K562 (cell line): Measurements from ENCODE around the gene LSM4.

Experiments
- CHD4 ChIP-seq: fragments of 200-600 bp; sonication (generic); IDR thresholded peaks from 3 replicates; pipeline ENCODE4 v1.6.1; 2012; ENCODE audit warnings: low read depth, mild to moderate bottlenecking, mixed read lengths, low read length, inconsistent platforms; ENCODE audit not compliant: insufficient read depth, insufficient replicate concordance, poor library complexity, severe bottlenecking
- FOSL1 ChIP-seq: fragments of 200-800 bp; sonication (Bioruptor generic); conservative IDR thresholded peaks from 2 replicates; pipeline ENCODE4 v1.6.1; 2016; ENCODE audit warnings: missing genetic modification characterization, missing compliant biosample characterization
- GTF2B ChIP-seq: IDR thresholded peaks from 2 replicates; pipeline ENCODE4 v1.6.1; 2011; ENCODE audit not compliant: insufficient read length; ENCODE audit errors: extremely low read depth
- ZBTB1 ChIP-seq: sonication (generic); formaldehyde crosslinking; IDR thresholded peaks from 2 replicates; pipeline ENCODE4 v1.8.1; 2023; ENCODE audit warnings: missing genetic modification reagents, low read depth, mild to moderate bottlenecking, borderline replicate concordance
- TF ChIP-seq, protein P1 (sequence below), 3 experiments: IDR thresholded peaks in 2 of 3; conservative IDR thresholded peaks in 1 of 3; 2 replicates each; pipeline ENCODE4 v1.5.1; 2011 to 2012; ENCODE audit warnings: low read length in 3 of 3, mild to moderate bottlenecking in 3 of 3, control low read depth in 2 of 3, improper control_type of control experiment in 1 of 3, inconsistent platforms in 1 of 3, low read depth in 1 of 3, mixed read lengths in 1 of 3, moderate library complexity in 1 of 3; ENCODE audit not compliant: insufficient read depth in 2 of 3
- TF ChIP-seq, protein P2 (sequence below): fragments of 450-650 bp; IDR thresholded peaks from 2 replicates; pipeline ENCODE4 v1.6.1; 2017; ENCODE audit warnings: mild to moderate bottlenecking, moderate library complexity

GRCh38 chr19:18291590-18292461 lies 31.1 kb downstream of the LSM4 start:
- peak; percentile 63 for TF ChIP-seq FOSL1 (tag)
- no peak for TF ChIP-seq GTF2B
- TF ChIP-seq, protein P1, sequence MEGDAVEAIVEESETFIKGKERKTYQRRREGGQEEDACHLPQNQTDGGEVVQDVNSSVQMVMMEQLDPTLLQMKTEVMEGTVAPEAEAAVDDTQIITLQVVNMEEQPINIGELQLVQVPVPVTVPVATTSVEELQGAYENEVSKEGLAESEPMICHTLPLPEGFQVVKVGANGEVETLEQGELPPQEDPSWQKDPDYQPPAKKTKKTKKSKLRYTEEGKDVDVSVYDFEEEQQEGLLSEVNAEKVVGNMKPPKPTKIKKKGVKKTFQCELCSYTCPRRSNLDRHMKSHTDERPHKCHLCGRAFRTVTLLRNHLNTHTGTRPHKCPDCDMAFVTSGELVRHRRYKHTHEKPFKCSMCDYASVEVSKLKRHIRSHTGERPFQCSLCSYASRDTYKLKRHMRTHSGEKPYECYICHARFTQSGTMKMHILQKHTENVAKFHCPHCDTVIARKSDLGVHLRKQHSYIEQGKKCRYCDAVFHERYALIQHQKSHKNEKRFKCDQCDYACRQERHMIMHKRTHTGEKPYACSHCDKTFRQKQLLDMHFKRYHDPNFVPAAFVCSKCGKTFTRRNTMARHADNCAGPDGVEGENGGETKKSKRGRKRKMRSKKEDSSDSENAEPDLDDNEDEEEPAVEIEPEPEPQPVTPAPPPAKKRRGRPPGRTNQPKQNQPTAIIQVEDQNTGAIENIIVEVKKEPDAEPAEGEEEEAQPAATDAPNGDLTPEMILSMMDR (IDR thresholded peaks at IDR 0.05 in 2 of 3, conservative IDR thresholded peaks at IDR 0.05 in 1 of 3; ENCODE audit: insufficient read depth in 2 of 3, low read depth in 1 of 3, low read length in 3 of 3): no peak
- no peak; the same call in 1 of the 2 replicates for TF ChIP-seq ZBTB1 (CRISPR knock-in tag)
- TF ChIP-seq, protein P2, sequence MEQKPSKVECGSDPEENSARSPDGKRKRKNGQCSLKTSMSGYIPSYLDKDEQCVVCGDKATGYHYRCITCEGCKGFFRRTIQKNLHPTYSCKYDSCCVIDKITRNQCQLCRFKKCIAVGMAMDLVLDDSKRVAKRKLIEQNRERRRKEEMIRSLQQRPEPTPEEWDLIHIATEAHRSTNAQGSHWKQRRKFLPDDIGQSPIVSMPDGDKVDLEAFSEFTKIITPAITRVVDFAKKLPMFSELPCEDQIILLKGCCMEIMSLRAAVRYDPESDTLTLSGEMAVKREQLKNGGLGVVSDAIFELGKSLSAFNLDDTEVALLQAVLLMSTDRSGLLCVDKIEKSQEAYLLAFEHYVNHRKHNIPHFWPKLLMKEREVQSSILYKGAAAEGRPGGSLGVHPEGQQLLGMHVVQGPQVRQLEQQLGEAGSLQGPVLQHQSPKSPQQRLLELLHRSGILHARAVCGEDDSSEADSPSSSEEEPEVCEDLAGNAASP: no peak
- no peak for TF ChIP-seq CHD4
